ENCODE results near the gene PRLH.

The PRLH gene

GRCh38 chr2:237566401-237567235, at the start of gene PRLH:
Gene PRLH (plus strand): TSS chr2:237566574. CDS start chr2:237566574, 0 bp downstream.
- in situ Hi-C loops (cut with MboI; ENCODE audit: low sequenced_read_pairs) = loop anchor here (5.0 kb wide), 1 partner anchor 54 kb away; no protein-coding TSS in a partner anchor
- DNase-seq (ENCODE audit: low spot score in 2 of 2) = no peak
- Histone ChIP-seq H3K4me3 (no peak within 1 kb of the TSS), H3K9me3 (no peaks in the 10 kb centered on the region), H3K4me1 (no peaks in the 10 kb centered on the region), H3K27me3 (ENCODE audit: low read depth) (peaks cover 12% of the 10 kb centered on the region; the same call in 1 of the 2 replicates), H3K36me3 (replicated peaks) (no peaks in the 10 kb centered on the region)

GRCh38 chr2:237517163-237517562, 49.2 kb upstream of the PRLH start:
- in situ Hi-C loops (cut with MboI; ENCODE audit: low sequenced_read_pairs) = no loop called here
- H3K36me3 ChIP-seq (replicated peaks) = no peaks in the 10 kb centered on the region
- no peak for DNase-seq (ENCODE audit: low spot score in 2 of 2)
- no peaks in the 10 kb centered on the region for H3K4me1 ChIP-seq
- H3K4me3 ChIP-seq = no peak overlapping the region
- H3K9me3 ChIP-seq = no peaks in the 10 kb centered on the region
- no peaks in the 10 kb centered on the region for H3K27me3 ChIP-seq (ENCODE audit: low read depth)

- Histone ChIP-seq H3K4me1 (no peaks in the 10 kb centered on the region), H3K9me3 (no peaks in the 10 kb centered on the region), H3K27me3 (ENCODE audit: low read depth) (no peaks in the 10 kb centered on the region), H3K4me3 (no peak overlapping the region), H3K36me3 (replicated peaks) (no peaks in the 10 kb centered on the region)
- DNase-seq (ENCODE audit: low spot score in 2 of 2) = no peak
- in situ Hi-C loops (cut with MboI; ENCODE audit: low sequenced_read_pairs) = no loop called here
Measured at GRCh38 chr2:237517990-237518389, 48.4 kb upstream of the PRLH start.

- DNase-seq (ENCODE audit: low spot score in 2 of 2) = no peak
- Histone ChIP-seq H3K4me3 (no peak overlapping the region), H3K4me1 (no peaks in the 10 kb centered on the region), H3K36me3 (replicated peaks) (no peaks in the 10 kb centered on the region), H3K9me3 (no peaks in the 10 kb centered on the region), H3K27me3 (ENCODE audit: low read depth) (no peaks in the 10 kb centered on the region)
- in situ Hi-C loops (cut with MboI; ENCODE audit: low sequenced_read_pairs) = no loop called here
Measured at GRCh38 chr2:237519506-237520245, 46.7 kb upstream of the PRLH start.

- H3K9me3 ChIP-seq = no peaks in the 10 kb centered on the region
- H3K36me3 ChIP-seq (replicated peaks) = no peaks in the 10 kb centered on the region
- H3K27me3 ChIP-seq (ENCODE audit: low read depth) = no peaks in the 10 kb centered on the region
- H3K4me1 ChIP-seq = no peaks in the 10 kb centered on the region
- in situ Hi-C loops (cut with MboI; ENCODE audit: low sequenced_read_pairs) = no loop called here
- H3K4me3 ChIP-seq = no peak overlapping the region
- DNase-seq (ENCODE audit: low spot score in 2 of 2) = no peak
Measured at GRCh38 chr2:237520290-237520689, 46.1 kb upstream of the PRLH start.

- H3K27me3 ChIP-seq (ENCODE audit: low read depth) = no peaks in the 10 kb centered on the region
- no peak overlapping the region for H3K4me3 ChIP-seq
- in situ Hi-C loops (cut with MboI; ENCODE audit: low sequenced_read_pairs) = no loop called here
- no peaks in the 10 kb centered on the region for H3K9me3 ChIP-seq
- H3K4me1 ChIP-seq = no peaks in the 10 kb centered on the region
- no peaks in the 10 kb centered on the region for H3K36me3 ChIP-seq (replicated peaks)
- DNase-seq (ENCODE audit: low spot score in 2 of 2) = no peak
Measured at GRCh38 chr2:237524631-237525030, 41.7 kb upstream of the PRLH start.

- in situ Hi-C loops (cut with MboI; ENCODE audit: low sequenced_read_pairs) = no loop called here
- no peaks in the 10 kb centered on the region for H3K36me3 ChIP-seq (replicated peaks)
Measured at GRCh38 chr2:237525559-237526157, 40.7 kb upstream of the PRLH start.

GRCh38 chr2:237527233-237527632, 39.1 kb upstream of the PRLH start:
- no peaks in the 10 kb centered on the region for H3K27me3 ChIP-seq (ENCODE audit: low read depth)
- H3K4me3 ChIP-seq = no peak overlapping the region
- DNase-seq (ENCODE audit: low spot score in 2 of 2) = no peak
- H3K4me1 ChIP-seq = no peaks in the 10 kb centered on the region
- H3K9me3 ChIP-seq = no peaks in the 10 kb centered on the region
- in situ Hi-C loops (cut with MboI; ENCODE audit: low sequenced_read_pairs) = no loop called here
- H3K36me3 ChIP-seq (replicated peaks) = no peaks in the 10 kb centered on the region

More at GRCh38 chr2:237525559-237526157, 40.7 kb upstream of the PRLH start:
- H3K9me3 ChIP-seq = no peaks in the 10 kb centered on the region
- H3K27me3 ChIP-seq (ENCODE audit: low read depth) = no peaks in the 10 kb centered on the region
- no peak for DNase-seq (ENCODE audit: low spot score in 2 of 2)
- H3K4me1 ChIP-seq = no peaks in the 10 kb centered on the region
- no peak overlapping the region for H3K4me3 ChIP-seq

GRCh38 chr2:237527766-237528165, 38.6 kb upstream of the PRLH start:
- no peaks in the 10 kb centered on the region for H3K9me3 ChIP-seq
- no peaks in the 10 kb centered on the region for H3K4me1 ChIP-seq
- no peaks in the 10 kb centered on the region for H3K27me3 ChIP-seq (ENCODE audit: low read depth)
- no peak overlapping the region for H3K4me3 ChIP-seq
- no peaks in the 10 kb centered on the region for H3K36me3 ChIP-seq (replicated peaks)
- no peak for DNase-seq (ENCODE audit: low spot score in 2 of 2)
- in situ Hi-C loops (cut with MboI; ENCODE audit: low sequenced_read_pairs) = no loop called here

- DNase-seq (ENCODE audit: low spot score in 2 of 2) = no peak
- H3K27me3 ChIP-seq (ENCODE audit: low read depth) = no peaks in the 10 kb centered on the region
- no peak overlapping the region for H3K4me3 ChIP-seq
- H3K36me3 ChIP-seq (replicated peaks) = no peaks in the 10 kb centered on the region
- H3K9me3 ChIP-seq = no peaks in the 10 kb centered on the region
- in situ Hi-C loops (cut with MboI; ENCODE audit: low sequenced_read_pairs) = no loop called here
- no peaks in the 10 kb centered on the region for H3K4me1 ChIP-seq
Measured at GRCh38 chr2:237529452-237530402, 36.6 kb upstream of the PRLH start.

- no peaks in the 10 kb centered on the region for H3K27me3 ChIP-seq (ENCODE audit: low read depth)
- no peak overlapping the region for H3K4me3 ChIP-seq
- H3K36me3 ChIP-seq (replicated peaks) = no peaks in the 10 kb centered on the region
- DNase-seq (ENCODE audit: low spot score in 2 of 2) = no peak
- in situ Hi-C loops (cut with MboI; ENCODE audit: low sequenced_read_pairs) = no loop called here
- H3K4me1 ChIP-seq = no peaks in the 10 kb centered on the region
- no peaks in the 10 kb centered on the region for H3K9me3 ChIP-seq
Measured at GRCh38 chr2:237530472-237531433, 35.6 kb upstream of the PRLH start.

- Histone ChIP-seq H3K4me3 (no peak overlapping the region), H3K4me1 (no peaks in the 10 kb centered on the region), H3K36me3 (replicated peaks) (no peaks in the 10 kb centered on the region), H3K9me3 (no peaks in the 10 kb centered on the region), H3K27me3 (ENCODE audit: low read depth) (no peaks in the 10 kb centered on the region)
- in situ Hi-C loops (cut with MboI; ENCODE audit: low sequenced_read_pairs) = no loop called here
- DNase-seq (ENCODE audit: low spot score in 2 of 2) = no peak
Measured at GRCh38 chr2:237532160-237532559, 34.2 kb upstream of the PRLH start.

Measured in HAP-1 (cell line).